Activated gamma-delta T cell (primary cell): Measurements from ENCODE around the gene NCKAP5.
"Not testable (repeated sequence)": the region's sequence is repeated elsewhere in the genome, so short reads cannot be mapped to it uniquely, and the experiment has no call there.

ENCODE experiments used
- DNase-seq: peaks from one replicate; lab custom pipeline; 2025; lab: John Stamatoyannopoulos, UW

The NCKAP5 gene

DNA sequence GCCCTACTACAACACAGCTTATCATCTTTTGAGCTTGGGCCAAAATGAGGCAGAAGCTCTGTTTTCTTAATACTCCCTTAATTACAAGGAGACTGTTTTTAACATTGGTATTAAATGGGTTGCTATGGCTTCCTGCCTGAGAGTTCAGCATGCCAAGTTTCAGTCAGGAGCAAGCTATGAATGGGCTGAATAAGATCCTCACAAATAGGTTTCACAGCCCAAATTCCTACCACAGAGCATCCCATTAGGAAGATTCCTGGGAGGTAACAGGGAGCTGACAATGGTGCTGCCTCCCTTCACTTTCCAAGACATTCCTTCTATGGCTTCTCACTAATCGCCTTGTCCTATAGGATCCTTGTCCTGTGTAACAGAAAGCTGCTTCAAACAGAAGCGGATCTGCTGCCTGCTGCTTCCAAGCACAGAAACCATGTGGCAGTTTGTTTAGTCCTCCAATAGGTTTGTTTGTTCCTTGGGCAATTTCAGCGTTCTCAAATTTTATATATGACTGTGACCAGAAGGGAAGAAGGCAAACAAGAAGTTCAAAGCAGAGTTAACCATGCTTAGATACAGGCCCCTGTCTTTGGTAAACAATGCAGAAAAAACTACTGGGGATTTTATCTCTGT lies 70.9 kb downstream of the NCKAP5 start:
- no peak for DNase-seq

DNA sequence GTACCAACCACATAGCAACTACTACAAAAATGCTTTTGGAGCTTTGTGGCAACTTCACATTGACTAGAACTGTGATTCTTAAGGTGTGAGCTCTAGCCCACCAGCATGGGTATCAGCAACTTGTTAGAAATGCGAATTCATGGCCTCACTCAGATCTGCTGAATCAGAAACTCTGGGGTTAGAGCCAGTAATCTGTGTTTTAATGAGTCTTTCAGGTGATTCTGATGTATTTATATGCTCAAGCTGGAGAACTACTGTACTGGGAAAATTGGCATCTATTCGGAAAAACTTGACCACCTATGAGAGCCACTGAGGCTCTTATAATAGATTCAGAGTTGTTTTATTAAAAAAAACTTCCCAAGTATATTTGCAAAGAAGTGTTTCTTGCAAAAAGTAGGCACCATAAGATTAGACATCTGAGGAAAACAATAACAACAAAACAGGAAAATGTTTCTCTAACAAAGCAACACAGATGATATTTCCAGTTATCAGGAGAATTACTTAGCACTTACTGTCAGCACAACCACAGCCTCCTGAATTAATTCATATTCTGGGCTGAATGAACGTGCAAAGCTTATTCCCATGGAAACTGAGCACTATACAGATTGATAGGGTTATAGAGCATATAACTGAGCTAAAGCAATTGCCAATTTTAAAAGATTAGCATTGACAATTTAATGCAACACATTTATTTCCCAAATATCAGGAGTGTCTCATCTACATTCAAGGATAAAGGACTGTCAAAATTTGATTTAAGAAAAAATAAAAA lies 71.6 kb downstream of the NCKAP5 start:
- DNase-seq = no peak

DNA sequence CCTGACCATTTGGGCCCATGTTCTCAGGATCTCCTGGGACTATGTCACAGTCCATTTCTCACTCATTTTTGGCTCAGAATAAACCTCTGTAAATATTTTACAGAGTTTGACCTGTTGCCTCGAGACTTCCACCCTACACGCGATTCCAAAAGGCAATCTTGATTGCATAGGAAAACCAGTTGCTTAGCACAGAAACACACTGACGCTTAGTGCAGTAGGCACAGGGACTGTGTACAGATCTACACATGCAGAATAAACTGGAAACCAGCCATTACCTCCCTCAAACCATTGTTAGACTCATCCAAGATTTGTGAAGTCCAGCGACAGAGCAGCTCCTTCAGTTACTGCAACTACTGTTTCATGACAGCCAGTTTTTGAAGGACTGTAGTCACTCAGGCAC lies 73.0 kb downstream of the NCKAP5 start:
- no peak for DNase-seq

DNA sequence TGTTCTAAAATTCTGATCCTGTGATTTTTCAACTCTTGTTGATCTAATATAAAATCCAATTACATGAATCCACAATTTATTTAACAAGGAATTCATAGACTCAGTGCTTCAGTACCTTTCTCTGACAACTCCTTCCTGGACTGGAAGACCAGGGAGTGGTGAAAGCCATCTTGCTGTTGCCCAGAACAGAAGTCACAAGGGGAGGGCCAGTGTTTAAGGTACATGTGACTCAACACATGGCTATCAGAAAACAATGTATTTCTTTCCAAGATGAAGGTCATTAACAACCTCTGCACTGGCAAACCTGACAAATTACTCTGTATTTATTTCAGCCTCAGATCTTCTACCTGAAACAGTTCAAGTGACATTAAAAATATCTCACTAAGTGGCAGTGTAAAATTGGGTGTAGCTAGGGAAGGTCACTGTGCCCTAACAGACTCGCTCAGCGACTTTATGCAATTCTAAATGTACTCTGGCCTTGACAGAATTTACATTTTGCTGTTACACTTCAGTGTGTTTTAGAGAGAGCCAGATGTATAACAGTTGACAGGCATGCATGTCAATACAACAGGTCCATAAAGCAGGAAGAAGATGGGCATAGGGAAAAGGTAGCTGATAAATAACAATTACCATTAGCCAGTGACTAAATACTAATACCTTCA lies 75.4 kb downstream of the NCKAP5 start:
- DNase-seq = no peak

DNA sequence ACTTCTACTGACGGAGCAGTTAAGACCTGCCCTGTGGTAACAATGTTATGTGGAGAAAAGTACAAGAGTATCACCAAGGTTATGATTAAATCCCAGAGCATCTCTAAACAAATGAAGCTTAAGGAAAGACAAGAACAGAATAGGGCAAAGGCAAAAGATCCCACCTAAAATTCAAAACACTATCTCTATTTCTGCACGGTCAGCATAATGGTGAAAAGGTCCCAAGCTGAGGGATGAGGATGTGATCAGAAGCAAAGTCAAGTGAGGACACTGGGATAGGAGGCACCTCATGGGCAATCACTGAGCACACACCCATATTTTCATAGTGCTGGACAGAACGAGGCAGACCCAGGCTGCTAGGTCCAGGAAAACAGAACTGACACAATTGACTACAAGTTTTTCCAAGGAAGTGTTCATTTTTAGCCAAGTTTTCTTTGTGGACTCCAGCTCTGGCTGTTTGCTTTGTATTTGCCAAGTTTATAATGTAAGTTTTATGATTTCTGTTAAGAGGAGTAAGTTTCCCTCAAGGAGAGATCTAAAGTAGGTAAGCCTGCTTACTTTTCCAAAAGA lies 77.8 kb downstream of the NCKAP5 start:
- DNase-seq = no peak

DNA sequence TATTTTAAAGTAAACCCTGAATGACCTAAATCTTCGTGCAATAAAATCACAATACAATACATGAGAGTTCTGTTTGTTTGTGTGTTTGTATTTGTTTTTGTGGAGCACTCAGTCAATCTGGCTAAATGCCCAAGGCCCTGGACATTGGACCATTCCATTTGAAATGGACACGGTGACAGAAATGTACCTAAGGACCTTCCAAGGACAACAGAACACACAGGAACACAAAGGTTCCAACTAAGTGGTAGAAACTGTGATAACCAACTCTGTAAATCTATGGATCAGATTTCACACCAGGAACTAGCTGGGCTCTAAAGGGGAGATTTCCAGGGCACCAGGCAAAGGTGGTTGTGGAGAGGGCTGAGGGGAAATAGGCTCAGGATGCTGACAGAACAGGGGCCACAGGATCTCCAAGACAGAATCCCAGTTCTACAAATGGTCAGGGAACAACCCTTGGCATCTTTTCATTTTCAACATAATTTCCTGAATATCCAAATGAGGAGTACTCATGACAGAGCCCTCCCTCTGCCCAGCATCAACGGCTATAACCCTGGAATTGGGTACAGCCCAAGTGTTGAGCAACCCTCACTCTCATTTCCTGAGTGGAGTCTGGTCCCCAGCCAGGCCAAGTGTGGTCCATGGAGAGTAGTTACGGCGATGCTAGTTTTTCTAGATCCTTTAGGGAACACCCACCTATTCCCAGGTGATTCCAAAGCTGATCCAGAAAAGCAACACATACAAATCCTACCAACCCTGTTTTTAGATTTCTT lies 78.4 kb downstream of the NCKAP5 start:
- DNase-seq = no peak

DNA sequence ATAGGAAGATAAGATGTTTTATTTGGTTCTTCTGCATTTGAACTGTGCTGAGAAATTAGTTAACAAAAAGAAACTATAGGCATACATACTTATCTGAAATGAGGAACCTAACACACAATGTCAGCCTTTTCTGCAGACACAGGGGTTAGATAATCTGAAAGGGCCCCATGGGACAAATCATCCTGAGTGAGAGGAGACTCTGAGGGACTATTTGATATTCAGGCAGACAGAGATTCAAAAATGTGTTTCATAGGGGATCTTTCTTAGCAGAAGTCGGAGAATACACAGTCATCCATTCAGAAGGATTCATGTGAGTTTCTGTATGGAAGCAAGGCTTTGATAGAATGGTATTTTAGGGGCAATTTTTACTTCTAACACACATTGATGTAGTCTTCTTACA lies 79.1 kb downstream of the NCKAP5 start:
- no peak for DNase-seq

DNA sequence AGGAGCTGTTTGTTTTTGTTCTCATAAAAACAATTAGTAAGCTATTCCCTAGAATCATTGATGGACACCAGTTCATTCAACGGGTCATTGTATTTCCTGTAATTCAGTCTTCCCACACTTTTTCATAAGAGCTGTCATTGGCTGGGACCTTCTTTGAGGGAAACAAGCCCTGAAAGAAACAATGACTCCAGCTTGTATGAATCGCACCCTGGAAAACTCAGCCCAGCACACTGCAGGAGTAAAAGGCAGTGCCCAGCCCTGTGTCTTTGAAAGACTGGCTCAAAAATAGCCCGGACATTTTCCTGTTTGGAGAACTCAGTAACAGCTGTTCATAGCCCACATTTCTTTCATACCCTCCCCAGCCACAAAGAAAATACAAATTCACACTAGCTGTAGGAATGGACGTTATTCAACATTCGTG lies 81.5 kb downstream of the NCKAP5 start:
- no peak for DNase-seq

DNA sequence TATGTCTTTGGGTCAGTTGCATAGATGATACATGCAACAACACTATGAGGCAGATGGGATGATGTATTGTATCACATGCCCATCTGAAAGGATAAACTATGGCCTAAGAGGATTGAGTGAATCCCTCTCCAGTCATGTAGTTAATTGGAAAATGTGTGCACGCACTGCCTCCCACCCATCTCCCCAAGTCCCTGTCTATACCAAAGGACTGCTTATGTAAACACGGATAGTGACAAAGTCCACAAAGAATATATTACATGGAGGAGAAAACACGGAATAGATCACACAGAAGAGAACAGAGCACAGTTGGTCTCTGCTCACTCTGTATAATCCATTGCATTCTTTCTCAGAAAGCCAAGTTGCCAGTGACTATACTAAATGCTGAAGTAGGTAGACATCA lies 82.4 kb downstream of the NCKAP5 start:
- DNase-seq = no peak

DNA sequence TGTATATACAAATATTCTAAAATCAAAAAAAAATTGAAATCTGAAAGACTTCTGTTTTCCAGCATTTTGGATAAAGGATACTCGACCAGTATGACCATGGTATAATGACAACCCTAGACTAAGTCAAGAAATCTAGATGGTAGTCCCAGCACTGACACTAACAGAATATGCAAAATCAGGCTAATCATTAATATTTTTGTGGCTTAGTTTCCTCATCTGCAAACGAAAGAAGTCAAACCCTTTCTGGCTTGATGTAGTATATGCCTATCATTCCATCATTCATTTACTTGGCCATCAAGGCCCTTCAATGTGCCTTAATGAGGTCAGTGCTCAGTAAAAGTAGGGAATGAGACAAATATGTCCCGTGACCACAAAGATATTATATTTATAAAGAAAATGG lies 83.5 kb downstream of the NCKAP5 start:
- no peak for DNase-seq

DNA sequence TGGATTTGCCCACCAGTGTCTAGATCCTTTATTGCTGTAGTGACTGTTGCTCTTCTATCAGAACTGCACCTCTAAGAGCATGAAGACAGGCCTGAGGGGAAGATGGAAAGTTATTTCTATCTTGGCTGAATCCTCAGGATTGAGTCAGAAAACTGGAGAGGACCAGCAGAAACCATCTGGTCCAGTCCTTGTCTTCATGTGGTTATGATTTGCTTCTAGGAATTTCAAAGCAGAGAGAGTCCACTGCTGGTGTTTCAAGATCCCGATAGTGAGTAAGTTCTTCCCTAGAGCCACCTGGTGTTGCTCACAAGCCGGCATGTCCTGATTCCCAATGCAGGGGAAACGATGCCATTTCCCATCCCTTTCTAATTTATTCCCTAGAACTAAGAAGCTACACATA lies 84.2 kb downstream of the NCKAP5 start:
- no peak for DNase-seq

DNA sequence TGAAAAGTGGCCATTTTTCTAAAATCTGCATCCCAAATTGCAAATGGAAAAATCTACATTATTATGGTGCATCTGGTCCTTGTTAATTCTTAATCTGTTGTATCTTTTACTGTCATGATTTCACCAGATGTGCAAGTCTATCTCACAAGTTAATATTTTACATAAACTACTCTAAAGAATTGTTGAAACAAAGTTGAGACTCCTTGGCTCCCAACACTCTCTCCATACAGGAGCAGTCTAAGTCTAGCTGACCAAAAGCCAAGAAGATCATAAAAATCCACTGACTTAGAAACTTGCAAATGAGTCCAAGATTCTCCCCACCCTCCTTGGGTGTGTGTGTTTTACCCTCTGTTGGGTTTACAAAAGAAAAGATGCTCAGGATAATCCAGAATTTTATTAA lies 85.1 kb downstream of the NCKAP5 start:
- DNase-seq = no peak

DNA sequence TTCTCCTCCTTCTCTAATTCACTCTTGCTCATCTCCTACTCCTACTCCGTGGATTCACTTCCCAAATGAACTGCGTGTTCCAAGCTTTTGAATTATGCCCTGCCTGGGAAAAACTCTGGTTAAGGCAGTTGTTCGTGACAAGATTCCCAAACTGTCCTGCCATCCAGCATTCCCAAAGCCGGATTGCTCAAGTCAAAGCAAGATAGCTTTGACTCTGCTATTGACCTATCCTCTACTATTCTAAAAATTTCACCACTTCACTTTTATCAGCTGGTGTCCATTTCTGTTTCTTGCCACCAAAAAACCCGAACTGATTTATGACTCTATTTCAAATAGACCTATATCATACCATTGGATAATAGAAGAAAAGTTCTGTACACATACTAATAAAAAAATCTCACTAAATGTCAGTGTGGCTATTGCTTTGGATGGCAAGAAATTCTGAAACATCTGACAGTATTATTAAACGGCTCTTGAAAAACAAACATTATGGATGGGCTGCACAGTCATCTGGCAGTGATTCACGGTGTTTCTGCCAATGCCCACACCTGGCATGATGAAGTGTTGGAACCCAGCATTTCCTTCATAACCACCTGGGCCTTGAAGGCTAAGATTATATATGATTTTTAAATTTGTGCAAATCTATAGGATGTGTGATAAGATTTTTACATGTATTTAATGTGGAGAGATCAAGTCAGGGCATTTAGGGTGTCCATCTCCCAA lies 87.4 kb downstream of the NCKAP5 start:
- DNase-seq = no peak

DNA sequence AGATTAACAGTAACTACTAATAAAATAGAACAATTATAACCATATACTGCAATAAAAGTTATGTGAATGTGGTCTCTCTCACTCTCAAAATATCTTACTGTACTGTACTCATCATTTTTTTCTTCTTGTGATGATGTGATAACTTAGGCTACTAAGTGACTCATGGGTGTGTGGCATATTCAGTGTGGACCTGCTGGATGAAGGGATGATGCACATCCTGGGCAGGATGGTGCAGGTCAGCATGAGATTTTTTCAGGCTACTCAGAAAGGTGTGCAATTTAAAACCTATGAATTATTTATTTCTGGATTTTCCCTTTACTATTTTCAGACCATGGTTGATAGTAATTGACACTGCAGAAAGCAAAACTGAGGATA lies 90.7 kb downstream of the NCKAP5 start:
- DNase-seq = no peak

DNA sequence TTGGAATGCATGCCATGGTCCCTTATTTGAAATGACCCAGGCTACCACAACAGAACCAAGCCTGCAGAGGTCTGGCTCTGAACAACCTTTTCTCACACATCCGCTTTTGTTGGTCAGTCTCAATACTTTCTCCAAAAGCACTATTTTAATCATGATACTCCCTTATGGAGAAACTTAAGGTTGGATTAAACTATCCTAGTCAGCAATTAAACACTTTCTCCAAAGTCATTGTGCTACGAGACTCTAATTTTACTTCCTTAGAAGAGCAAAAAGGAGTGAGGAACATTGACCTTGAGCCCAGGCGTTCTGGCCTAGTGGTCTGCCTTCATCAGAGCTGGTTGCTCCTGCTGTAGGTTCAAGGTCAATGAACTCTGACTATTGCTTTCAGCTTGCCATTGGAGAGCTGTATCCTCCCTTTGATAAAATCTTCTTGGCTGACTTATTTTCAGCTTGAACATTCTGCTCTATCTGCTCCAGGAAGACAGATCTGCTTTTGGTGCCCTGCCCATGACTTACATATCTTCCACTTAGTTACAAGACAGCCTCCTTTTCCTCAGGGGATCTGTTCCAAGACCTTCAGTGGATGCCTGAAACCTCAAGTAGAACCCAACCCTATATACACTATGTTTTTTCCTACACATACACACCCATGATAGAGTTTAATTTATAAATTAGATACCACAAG lies 91.2 kb downstream of the NCKAP5 start:
- DNase-seq = no peak

DNA sequence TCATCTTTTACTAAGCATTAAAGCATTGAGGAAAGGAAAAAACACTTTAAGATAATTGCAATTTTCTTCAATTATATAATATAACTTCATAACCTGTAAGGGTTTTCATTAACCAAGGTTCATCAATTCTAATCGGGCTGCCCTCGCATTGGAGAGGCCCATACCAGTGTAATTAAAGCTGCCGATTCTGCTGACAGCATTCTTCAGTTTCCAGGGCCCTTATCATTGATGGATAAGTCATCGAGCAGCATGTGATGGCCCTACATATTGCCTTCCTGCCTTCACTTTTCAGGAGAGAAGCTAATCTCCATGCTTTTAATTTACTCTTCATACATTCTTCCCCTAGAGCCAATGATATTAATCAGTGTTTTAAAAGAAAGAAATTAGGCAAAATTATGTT lies 92.0 kb downstream of the NCKAP5 start:
- no peak for DNase-seq

DNA sequence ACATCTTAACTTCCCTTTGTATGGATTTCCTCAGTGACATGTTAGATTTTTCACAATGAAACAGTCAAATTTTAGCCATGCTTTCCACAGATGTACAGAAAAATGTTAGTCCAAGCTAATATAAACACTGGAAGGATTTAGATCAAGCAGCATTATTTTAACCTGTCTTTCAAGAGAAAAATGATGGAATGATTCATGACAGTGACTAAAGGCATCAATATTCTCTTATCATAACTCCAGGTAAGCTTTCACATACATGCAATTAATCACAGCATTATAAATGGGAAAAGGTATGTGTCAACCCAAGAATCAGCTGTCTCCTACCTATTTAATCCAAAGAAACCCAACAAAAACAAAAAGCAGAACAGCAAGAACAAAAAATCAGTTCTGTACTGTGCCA lies 92.7 kb downstream of the NCKAP5 start:
- no peak for DNase-seq

DNA sequence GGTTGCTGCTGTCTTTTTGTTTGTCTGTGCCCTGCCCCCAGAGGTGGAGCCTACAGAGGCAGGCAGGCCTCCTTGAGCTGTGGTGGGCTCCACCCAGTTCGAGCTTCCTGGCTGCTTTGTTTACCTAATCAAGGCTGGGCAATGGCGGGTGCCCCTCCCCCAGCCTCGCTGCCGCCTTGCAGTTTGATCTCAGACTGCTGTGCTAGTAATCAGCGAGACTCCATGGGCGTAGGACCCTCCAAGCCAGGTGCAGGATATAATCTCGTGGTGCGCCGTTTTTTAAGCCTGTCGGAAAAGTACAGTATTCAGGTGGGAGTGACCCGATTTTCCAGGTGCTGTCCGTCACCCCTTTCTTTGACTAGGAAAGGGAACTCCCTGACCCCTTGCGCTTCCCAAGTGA lies 97.8 kb downstream of the NCKAP5 start:
- DNase-seq = not testable (repeated sequence)

DNA sequence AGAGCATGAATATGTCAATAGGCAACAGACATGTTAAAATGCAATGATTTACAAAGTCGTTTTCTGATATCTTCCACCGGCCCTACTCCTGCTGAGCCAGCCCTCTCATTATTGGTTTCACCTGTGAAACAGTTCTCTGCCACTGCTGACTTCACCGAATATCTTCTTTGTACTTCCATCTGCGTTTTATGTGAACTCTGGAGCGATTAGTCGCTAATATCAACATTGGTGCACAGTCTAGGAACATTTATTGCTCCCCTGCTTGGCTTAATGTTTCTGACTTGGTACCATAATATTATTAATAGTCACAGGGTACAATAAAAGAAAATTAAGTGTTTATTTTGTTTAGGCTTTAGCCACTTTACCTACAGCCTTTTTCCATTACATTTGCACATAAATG lies 105.5 kb downstream of the NCKAP5 start:
- DNase-seq = no peak

DNA sequence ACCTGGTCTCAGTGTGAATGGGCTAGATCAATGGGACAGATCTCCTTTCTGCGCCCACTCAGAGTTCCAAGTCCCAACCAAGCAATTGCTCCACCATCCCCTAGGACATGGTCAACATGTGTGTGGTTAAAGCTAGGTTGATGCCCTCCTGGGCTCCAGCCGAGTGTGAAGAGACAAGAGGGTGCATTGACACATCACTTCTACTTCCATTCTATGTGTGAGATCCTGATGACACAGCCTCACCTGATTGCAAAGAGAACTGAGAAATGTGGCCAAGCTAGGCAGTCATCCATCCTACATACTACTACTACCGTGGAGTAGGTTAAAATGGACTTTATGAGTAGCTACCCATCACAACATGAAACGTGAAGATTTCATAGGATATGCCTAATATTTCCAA lies 106.8 kb downstream of the NCKAP5 start:
- DNase-seq = no peak

DNA sequence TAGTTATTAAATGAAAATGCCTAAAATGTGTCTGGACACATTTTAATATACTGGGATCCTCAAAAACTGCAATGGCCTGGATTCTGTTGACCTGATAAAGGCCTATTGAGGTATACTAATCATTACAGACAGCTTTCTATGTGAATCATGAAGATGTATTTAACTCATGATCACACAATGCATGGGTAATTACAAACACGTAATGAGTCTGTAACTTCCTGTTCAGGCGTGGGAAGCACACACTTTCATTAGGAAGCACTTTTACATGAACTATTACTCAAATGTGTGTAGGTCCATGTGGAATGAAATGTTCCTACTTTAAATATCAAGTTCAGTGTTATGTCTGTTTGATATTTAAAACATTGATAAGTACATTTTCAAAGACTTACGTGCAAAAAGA lies 108.7 kb downstream of the NCKAP5 start:
- no peak for DNase-seq
